Measurements from ENCODE around the gene KCNJ16. TPM values are rescaled to one million over a fixed set of nuclear protein-coding genes. Genes with fewer than 3 reads are reported as not detected.

KCNJ16 gene
- total RNA-seq, 2 experiments from 2014 or later, result not detected

DNA sequence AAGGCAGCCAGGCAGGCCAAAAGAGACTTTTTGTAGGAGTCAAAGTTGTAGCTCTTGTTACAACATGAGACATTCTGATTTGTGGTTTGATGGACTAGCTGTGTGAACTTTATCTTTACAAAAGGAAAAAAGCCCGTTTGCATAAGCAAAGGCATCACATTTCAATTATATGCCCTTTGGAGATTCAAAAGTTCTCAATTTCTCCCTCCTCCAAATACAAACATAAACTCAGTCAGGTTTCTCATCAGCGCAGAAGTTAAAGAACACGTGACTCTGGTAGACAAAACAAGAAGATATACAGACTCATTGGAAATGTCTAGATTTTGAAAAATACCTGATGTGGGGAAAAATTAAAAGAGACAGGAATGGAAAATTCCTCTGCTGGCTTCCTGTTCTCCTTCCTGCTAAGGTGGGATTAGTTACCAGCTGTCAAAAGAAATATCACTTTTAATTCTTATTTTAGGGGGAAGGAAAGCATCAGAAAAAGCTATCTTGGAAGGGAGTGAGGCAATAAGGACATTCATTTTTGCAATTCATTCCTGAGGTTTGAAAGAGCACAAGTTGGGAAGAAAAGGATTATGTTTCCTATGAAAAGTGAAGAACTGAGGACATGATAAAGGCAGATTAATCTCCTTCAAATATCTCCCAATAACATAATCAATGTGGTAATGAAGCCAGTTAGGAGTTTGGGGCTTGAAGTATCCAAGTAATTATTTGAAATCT, 4.6 kb upstream of the KCNJ16 start:
- Histone ChIP-seq H3K4me1 (ENCODE audit: insufficient read depth, low read length) (no peaks in the 10 kb centered on the region), H3K4me3 (ENCODE audit: low read length) (no peak overlapping the region), H3K27me3 (ENCODE audit: control insufficient read depth in 1 of 2, insufficient read depth in 2 of 2, low read length in 2 of 2) (no peaks in the 10 kb centered on the region), H3K9me3 (ENCODE audit: control insufficient read depth in 1 of 2, insufficient read depth in 1 of 2, low read length in 2 of 2) (no peaks in the 10 kb centered on the region), H3K27ac (ENCODE audit: low read depth in 1 of 2, low read length in 2 of 2) (no peak overlapping the region), H3K36me3 (ENCODE audit: insufficient read depth, low read length) (no peaks in the 10 kb centered on the region)
- intact Hi-C loops (cut with DNase I, micrococcal nuclease), result loop anchor here in 1 of 2 experiments (10.0 kb wide), 1 partner anchor 56 kb away; no protein-coding TSS in a partner anchor
- Mint-ChIP-seq H3K27ac (no peak overlapping the region), H3K4me3 (no peak overlapping the region), H3K4me1 (ENCODE audit: low read depth) (no peaks in the 10 kb centered on the region), H3K36me3 (ENCODE audit: low read depth) (no peaks in the 10 kb centered on the region), H3K9me3 (no peaks in the 10 kb centered on the region), H3K27me3 (peaks cover under 1% of the 10 kb centered on the region)
- no peak for ATAC-seq (ENCODE audit: poor library complexity)
- CTCF ChIA-PET, result no interaction called here
- POLR2A ChIA-PET, result no interaction called here
- TF ChIP-seq CTCF (IDR thresholded peaks at IDR 0.05), result no peak
- DNase-seq, result no peak

GRCh38 chr17:70071127-70071526, 3.9 kb upstream of the KCNJ16 start:
- TF ChIP-seq CTCF (IDR thresholded peaks at IDR 0.05), result no peak
- ChIA-PET POLR2A (no interaction called here), CTCF (no interaction called here)
- Histone ChIP-seq H3K36me3 (ENCODE audit: insufficient read depth, low read length) (no peaks in the 10 kb centered on the region), H3K9me3 (ENCODE audit: control insufficient read depth in 1 of 2, insufficient read depth in 1 of 2, low read length in 2 of 2) (no peaks in the 10 kb centered on the region), H3K27ac (ENCODE audit: low read depth in 1 of 2, low read length in 2 of 2) (no peak overlapping the region), H3K4me1 (ENCODE audit: insufficient read depth, low read length) (no peaks in the 10 kb centered on the region), H3K27me3 (ENCODE audit: control insufficient read depth in 1 of 2, insufficient read depth in 2 of 2, low read length in 2 of 2) (no peaks in the 10 kb centered on the region), H3K4me3 (ENCODE audit: low read length) (no peak overlapping the region)
- DNase-seq (no peak), ATAC-seq (ENCODE audit: poor library complexity) (no peak)
- intact Hi-C loops (cut with DNase I, micrococcal nuclease), result loop anchor here in 1 of 2 experiments (10.0 kb wide), 1 partner anchor 56 kb away; no protein-coding TSS in a partner anchor
- H3K27ac Mint-ChIP-seq, result no peak overlapping the region
- no peaks in the 10 kb centered on the region for H3K27me3 Mint-ChIP-seq
- H3K4me3 Mint-ChIP-seq, result no peak overlapping the region
- no peaks in the 10 kb centered on the region for H3K9me3 Mint-ChIP-seq
- H3K36me3 Mint-ChIP-seq (ENCODE audit: low read depth), result no peaks in the 10 kb centered on the region
- H3K4me1 Mint-ChIP-seq (ENCODE audit: low read depth), result no peaks in the 10 kb centered on the region

- DNase-seq (no peak), ATAC-seq (ENCODE audit: poor library complexity) (no peak)
- no peak for TF ChIP-seq CTCF (IDR thresholded peaks at IDR 0.05)
- ChIA-PET POLR2A (no interaction called here), CTCF (no interaction called here)
- Histone ChIP-seq H3K27ac (ENCODE audit: low read depth in 1 of 2, low read length in 2 of 2) (no peak overlapping the region), H3K9me3 (ENCODE audit: control insufficient read depth in 1 of 2, insufficient read depth in 1 of 2, low read length in 2 of 2) (no peaks in the 10 kb centered on the region), H3K36me3 (ENCODE audit: insufficient read depth, low read length) (no peaks in the 10 kb centered on the region), H3K27me3 (ENCODE audit: control insufficient read depth in 1 of 2, insufficient read depth in 2 of 2, low read length in 2 of 2) (no peaks in the 10 kb centered on the region), H3K4me1 (ENCODE audit: insufficient read depth, low read length) (no peaks in the 10 kb centered on the region), H3K4me3 (ENCODE audit: low read length) (no peak overlapping the region)
- Mint-ChIP-seq H3K4me1 (ENCODE audit: low read depth) (no peaks in the 10 kb centered on the region), H3K36me3 (ENCODE audit: low read depth) (no peaks in the 10 kb centered on the region), H3K27me3 (no peaks in the 10 kb centered on the region), H3K27ac (no peak overlapping the region), H3K9me3 (no peaks in the 10 kb centered on the region), H3K4me3 (no peak overlapping the region)
- intact Hi-C loops (cut with DNase I, micrococcal nuclease), result loop anchor here in 1 of 2 experiments (10.0 kb wide), 1 partner anchor 57 kb away; no protein-coding TSS in a partner anchor
Measured at GRCh38 chr17:70071620-70072019, 3.4 kb upstream of the KCNJ16 start.

All from CD4-positive, alpha-beta T cell (primary cell).